Measurements from ENCODE around the gene APPBP2. TPM values are rescaled to one million over a fixed set of nuclear protein-coding genes. Genes with fewer than 3 reads are reported as not detected.

APPBP2 gene
- total RNA-seq, 1 donor from 2014 or later: 34.8 TPM

GRCh38 chr17:60464343-60464742 is 61.7 kb downstream of the APPBP2 start:
- DNase-seq (ENCODE audit: low spot score): no peak
- Mint-ChIP-seq H3K4me3 (ENCODE audit: unreplicated experiment) (no peak overlapping the region), H3K36me3 (ENCODE audit: low read depth, unreplicated experiment) (peaks cover 19% of the 10 kb centered on the region), H3K27me3 (ENCODE audit: unreplicated experiment) (no peaks in the 10 kb centered on the region), H3K4me1 (ENCODE audit: unreplicated experiment) (no peaks in the 10 kb centered on the region), H3K27ac (ENCODE audit: unreplicated experiment) (no peak overlapping the region), H3K9me3 (ENCODE audit: unreplicated experiment) (no peaks in the 10 kb centered on the region)
- TF ChIP-seq CTCF (IDR thresholded peaks at IDR 0.05; ENCODE audit: unreplicated experiment): no peak

GRCh38 chr17:60463157-60463835 is 62.7 kb downstream of the APPBP2 start:
- Mint-ChIP-seq H3K27ac (ENCODE audit: unreplicated experiment) (no peak overlapping the region), H3K4me3 (ENCODE audit: unreplicated experiment) (no peak overlapping the region), H3K27me3 (ENCODE audit: unreplicated experiment) (no peaks in the 10 kb centered on the region), H3K4me1 (ENCODE audit: unreplicated experiment) (no peaks in the 10 kb centered on the region), H3K9me3 (ENCODE audit: unreplicated experiment) (no peaks in the 10 kb centered on the region), H3K36me3 (ENCODE audit: low read depth, unreplicated experiment) (peaks cover 26% of the 10 kb centered on the region)
- DNase-seq (ENCODE audit: low spot score): no peak
- TF ChIP-seq CTCF (IDR thresholded peaks at IDR 0.05; ENCODE audit: unreplicated experiment): no peak

GRCh38 chr17:60461584-60461983 is 64.5 kb downstream of the APPBP2 start:
- no peak overlapping the region for H3K27ac Mint-ChIP-seq (ENCODE audit: unreplicated experiment)
- H3K27me3 Mint-ChIP-seq (ENCODE audit: unreplicated experiment): no peaks in the 10 kb centered on the region
- no peak for DNase-seq (ENCODE audit: low spot score)
- H3K36me3 Mint-ChIP-seq (ENCODE audit: low read depth, unreplicated experiment): peaks cover 36% of the 10 kb centered on the region
- peaks cover 5% of the 10 kb centered on the region for H3K4me1 Mint-ChIP-seq (ENCODE audit: unreplicated experiment)
- no peaks in the 10 kb centered on the region for H3K9me3 Mint-ChIP-seq (ENCODE audit: unreplicated experiment)
- no peak for TF ChIP-seq CTCF (IDR thresholded peaks at IDR 0.05; ENCODE audit: unreplicated experiment)
- no peak overlapping the region for H3K4me3 Mint-ChIP-seq (ENCODE audit: unreplicated experiment)

- Mint-ChIP-seq H3K27me3 (ENCODE audit: unreplicated experiment) (no peaks in the 10 kb centered on the region), H3K27ac (ENCODE audit: unreplicated experiment) (no peak overlapping the region), H3K4me3 (ENCODE audit: unreplicated experiment) (no peak overlapping the region), H3K9me3 (ENCODE audit: unreplicated experiment) (no peaks in the 10 kb centered on the region), H3K4me1 (ENCODE audit: unreplicated experiment) (peaks cover 7% of the 10 kb centered on the region), H3K36me3 (ENCODE audit: low read depth, unreplicated experiment) (peaks cover 20% of the 10 kb centered on the region)
- TF ChIP-seq CTCF (IDR thresholded peaks at IDR 0.05; ENCODE audit: unreplicated experiment): no peak
- no peak for DNase-seq (ENCODE audit: low spot score)
Measured at GRCh38 chr17:60457148-60457547, 68.9 kb downstream of the APPBP2 start.

GRCh38 chr17:60455378-60455777 is 70.7 kb downstream of the APPBP2 start:
- peaks cover 7% of the 10 kb centered on the region for H3K4me1 Mint-ChIP-seq (ENCODE audit: unreplicated experiment)
- no peaks in the 10 kb centered on the region for H3K9me3 Mint-ChIP-seq (ENCODE audit: unreplicated experiment)
- H3K4me3 Mint-ChIP-seq (ENCODE audit: unreplicated experiment): no peak overlapping the region
- DNase-seq (ENCODE audit: low spot score): no peak
- TF ChIP-seq CTCF (IDR thresholded peaks at IDR 0.05; ENCODE audit: unreplicated experiment): no peak
- peaks cover 25% of the 10 kb centered on the region for H3K36me3 Mint-ChIP-seq (ENCODE audit: low read depth, unreplicated experiment)
- no peaks in the 10 kb centered on the region for H3K27me3 Mint-ChIP-seq (ENCODE audit: unreplicated experiment)
- no peak overlapping the region for H3K27ac Mint-ChIP-seq (ENCODE audit: unreplicated experiment)

All from endothelial cell (in vitro differentiated cells).